ENCODE measurements around the gene RIMS4. TPM values are rescaled to one million over a fixed set of nuclear protein-coding genes. Genes with fewer than 3 reads are reported as not detected.

RIMS4 gene
- total RNA-seq, 1 experiment from 2014 or later: 16.3 TPM

DNA sequence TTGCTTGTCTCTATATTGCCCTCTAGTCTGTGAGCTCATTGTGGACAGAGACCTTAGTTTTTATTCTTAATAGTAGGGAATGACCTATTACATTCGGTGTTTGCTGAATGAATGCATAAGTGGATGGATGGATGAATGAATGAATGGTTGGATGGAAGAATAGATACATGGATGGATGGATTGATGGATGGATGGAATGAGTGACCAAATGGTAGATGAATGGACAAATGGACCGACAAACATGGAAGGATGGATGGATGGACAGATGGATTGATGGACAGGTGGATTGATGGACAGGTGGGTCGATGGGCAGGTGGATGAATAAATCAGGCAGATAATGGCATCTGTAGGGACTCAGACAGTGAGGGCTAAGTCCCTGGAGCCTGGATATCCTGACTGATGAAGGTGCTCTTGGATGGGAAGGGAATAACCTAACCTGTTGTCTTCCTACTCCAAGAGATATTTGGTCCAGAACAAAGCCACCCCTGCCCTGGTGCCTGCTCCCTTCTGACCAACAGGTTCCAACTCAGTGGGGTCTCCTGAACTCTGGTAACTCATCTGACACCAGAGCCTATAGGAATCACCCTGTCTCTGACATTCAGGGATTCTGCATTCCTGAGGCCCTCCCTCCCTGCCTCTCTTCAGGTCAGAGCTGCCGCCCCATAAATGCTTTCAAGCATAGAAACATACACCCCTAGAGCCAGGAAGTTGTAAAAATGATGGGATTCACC, 104.8 kb downstream of the RIMS4 start:
- Histone ChIP-seq H3K27ac (ENCODE audit: insufficient read length, low read depth, low read length) (no peak overlapping the region), H3K4me2 (ENCODE audit: insufficient read depth, insufficient read length, low read length) (no peak overlapping the region), H3K27me3 (ENCODE audit: insufficient read depth, low read length) (no peaks in the 10 kb centered on the region), H3K23ac (ENCODE audit: insufficient read length, low read depth, low read length) (no peak overlapping the region), H2BK20ac (ENCODE audit: low read depth, low read length, poor library complexity, severe bottlenecking) (no peak overlapping the region), H4K20me1 (ENCODE audit: control insufficient read depth, insufficient read depth, insufficient read length) (no peaks in the 10 kb centered on the region), H4K5ac (ENCODE audit: insufficient read length, low read depth, low read length) (no peak overlapping the region), H3K4ac (ENCODE audit: low read depth, low read length) (no peak overlapping the region), H3K9me3 (ENCODE audit: control insufficient read depth, low read depth, low read length) (no peaks in the 10 kb centered on the region), H3K14ac (ENCODE audit: insufficient read depth, low read length) (no peak overlapping the region), H4K8ac (replicated peaks; ENCODE audit: insufficient read length, low read depth, low read length) (no peak overlapping the region), H3K9ac (ENCODE audit: extremely low read depth, insufficient read length, low read length) (no peak overlapping the region), H2AK5ac (ENCODE audit: insufficient read length, low read length) (no peak overlapping the region), H3K56ac (ENCODE audit: insufficient read length, low read depth, low read length) (no peak overlapping the region), H3T11ph (ENCODE audit: low read length) (no peak overlapping the region), H2BK120ac (ENCODE audit: low read depth, low read length, poor library complexity, severe bottlenecking) (no peak overlapping the region), H3K79me2 (ENCODE audit: insufficient read depth, low read length) (no peaks in the 10 kb centered on the region), H2AFZ (ENCODE audit: low read length) (no peak overlapping the region), H4K91ac (ENCODE audit: insufficient read length, low read depth, low read length) (no peak overlapping the region), H3K4me1 (ENCODE audit: insufficient read depth, low read length) (peaks cover 6% of the 10 kb centered on the region; the same call in 1 of the 2 replicates), H3K79me1 (ENCODE audit: insufficient read depth, low read depth, low read length, poor library complexity, severe bottlenecking) (no peaks in the 10 kb centered on the region), H2BK12ac (ENCODE audit: insufficient read length, low read depth, low read length) (no peak overlapping the region), H2BK5ac (ENCODE audit: insufficient read length, low read length) (no peak overlapping the region), H3K23me2 (ENCODE audit: insufficient read length, low read depth, low read length, poor library complexity, severe bottlenecking) (no peaks in the 10 kb centered on the region), H2BK15ac (ENCODE audit: low read depth, low read length) (no peak overlapping the region), H3K18ac (ENCODE audit: insufficient read length, low read depth, low read length) (no peak overlapping the region)
- TF ChIP-seq, protein P1, sequence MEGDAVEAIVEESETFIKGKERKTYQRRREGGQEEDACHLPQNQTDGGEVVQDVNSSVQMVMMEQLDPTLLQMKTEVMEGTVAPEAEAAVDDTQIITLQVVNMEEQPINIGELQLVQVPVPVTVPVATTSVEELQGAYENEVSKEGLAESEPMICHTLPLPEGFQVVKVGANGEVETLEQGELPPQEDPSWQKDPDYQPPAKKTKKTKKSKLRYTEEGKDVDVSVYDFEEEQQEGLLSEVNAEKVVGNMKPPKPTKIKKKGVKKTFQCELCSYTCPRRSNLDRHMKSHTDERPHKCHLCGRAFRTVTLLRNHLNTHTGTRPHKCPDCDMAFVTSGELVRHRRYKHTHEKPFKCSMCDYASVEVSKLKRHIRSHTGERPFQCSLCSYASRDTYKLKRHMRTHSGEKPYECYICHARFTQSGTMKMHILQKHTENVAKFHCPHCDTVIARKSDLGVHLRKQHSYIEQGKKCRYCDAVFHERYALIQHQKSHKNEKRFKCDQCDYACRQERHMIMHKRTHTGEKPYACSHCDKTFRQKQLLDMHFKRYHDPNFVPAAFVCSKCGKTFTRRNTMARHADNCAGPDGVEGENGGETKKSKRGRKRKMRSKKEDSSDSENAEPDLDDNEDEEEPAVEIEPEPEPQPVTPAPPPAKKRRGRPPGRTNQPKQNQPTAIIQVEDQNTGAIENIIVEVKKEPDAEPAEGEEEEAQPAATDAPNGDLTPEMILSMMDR (conservative IDR thresholded peaks at IDR 0.05): no peak
- peaks cover 14 to 27% of the 10 kb centered on the region in 2 experiments for H3K4me1 Mint-ChIP-seq
- H3K27ac Mint-ChIP-seq: no peak overlapping the region
- no peak overlapping the region for H3K4me3 Mint-ChIP-seq
- WGBS (ENCODE audit: extremely low coverage, insufficient read length, low lambda C conversion rate): no CpG with 5 or more reads among the region's 4 CpGs
- H3K27me3 Mint-ChIP-seq (ENCODE audit: low read depth): peaks cover 3% of the 10 kb centered on the region; the same call in 1 of the 2 replicates
- DNase-seq: no peak
- H3K9me3 Mint-ChIP-seq: no peaks in the 10 kb centered on the region
- no peaks in the 10 kb centered on the region; a peak in 1 of 7 replicates for H3K36me3 Mint-ChIP-seq (ENCODE audit: insufficient read depth in 1 of 3, low read depth in 3 of 3)

Data from H9 (cell line).